Activated CD8-positive, alpha-beta T cell treated with anti-CD3 and anti-CD28 coated beads for 36 hours (primary cell): ENCODE results near the gene TGM6. TPM values are rescaled to one million over a fixed set of nuclear protein-coding genes. Genes with fewer than 3 reads are reported as not detected.

ENCODE experiments used
- ATAC-seq: fragments of 200-7000 bp; cut with Tn5 transposase; one replicate; pipeline ENCODE4 v1.10.0; 2021; ENCODE audit warnings: mild to moderate bottlenecking, moderate library complexity
- CTCF ChIA-PET: fragments of 350-600 bp; sonication (Branson Sonifier 250); formaldehyde crosslinking; loops from one replicate; lab custom pipeline; 2021; ENCODE audit warnings: antibody characterized with exemption; lab: Charles Lee
- POLR2A ChIA-PET: fragments of 350-600 bp; sonication (Branson Sonifier 250); formaldehyde crosslinking; loops from one replicate; lab custom pipeline; 2021; ENCODE audit warnings: antibody characterized with exemption; lab: Charles Lee
- DNase-seq: peaks from one replicate; pipeline ENCODE4 v3.0.0-alpha.2; 2020
- H3K27ac Mint-ChIP-seq: one replicate; pipeline ENCODE4 v1.8.0; 2021; ENCODE audit warnings: mild to moderate bottlenecking, mixed read lengths
- H3K27me3 Mint-ChIP-seq: one replicate; pipeline ENCODE4 v1.8.0; 2021; ENCODE audit warnings: mixed read lengths
- H3K36me3 Mint-ChIP-seq: one replicate; pipeline ENCODE4 v1.8.0; 2021; ENCODE audit warnings: low read depth, mixed read lengths
- H3K4me1 Mint-ChIP-seq: one replicate; pipeline ENCODE4 v1.8.0; 2021; ENCODE audit warnings: low read depth, mixed read lengths
- H3K4me3 Mint-ChIP-seq: one replicate; pipeline ENCODE4 v1.8.0; 2021; ENCODE audit warnings: mild to moderate bottlenecking, moderate library complexity, mixed read lengths
- H3K9me3 Mint-ChIP-seq: one replicate; pipeline ENCODE4 v1.8.0; 2021; ENCODE audit warnings: mixed read lengths
- CTCF ChIP-seq: fragments of 200-600 bp; IDR thresholded peaks from one replicate; pipeline ENCODE4 v1.8.0; 2022; ENCODE audit warnings: antibody characterized with exemption, mild to moderate bottlenecking
- intact Hi-C: fragments of 100-400 bp; cut with micrococcal nuclease; formaldehyde crosslinking; loops from one replicate; pipeline ENCODE4 v1.10.0; 2022
- total RNA-seq, 2 experiments: library from RNA; stranded (reverse); gene quantifications; one replicate each; pipeline ENCODE4 v1.2.3, GENCODE V29; 2021

Gene TGM6
- total RNA-seq, 2 experiments from 2014 or later = not detected

- Mint-ChIP-seq H3K4me3 (no peak overlapping the region), H3K9me3 (no peaks in the 10 kb centered on the region), H3K27me3 (no peaks in the 10 kb centered on the region), H3K36me3 (peaks cover 27% of the 10 kb centered on the region), H3K4me1 (peaks cover 12% of the 10 kb centered on the region), H3K27ac (no peak overlapping the region)
- POLR2A ChIA-PET = interaction anchor here (1.2 kb wide), 1 partner anchor 9 kb away, joined by 6 read pairs; no protein-coding TSS in a partner anchor
- TF ChIP-seq CTCF = no peak
- ATAC-seq (no peak), DNase-seq (no peak)
- intact Hi-C loops = no loop called here
- CTCF ChIA-PET = interaction anchor here (1.0 to 2.2 kb wide), 4 partner anchors 8 to 46 kb away, joined by 3 to 10 read pairs (median 6); no protein-coding TSS in a partner anchor
Measured at GRCh38 chr20:2475850-2476741, 95.4 kb downstream of the TGM6 start.

- ATAC-seq = no peak
- H3K9me3 Mint-ChIP-seq = peaks cover 1% of the 10 kb centered on the region
- CTCF ChIA-PET = interaction anchor here (1.0 to 2.2 kb wide), 7 partner anchors 9 to 170 kb away, joined by 3 to 10 read pairs (median 3); no protein-coding TSS in a partner anchor
- intact Hi-C loops = no loop called here
- no peak for DNase-seq
- peaks cover 35% of the 10 kb centered on the region for H3K36me3 Mint-ChIP-seq
- TF ChIP-seq CTCF = no peak
- peaks cover 6% of the 10 kb centered on the region for H3K4me1 Mint-ChIP-seq
- H3K4me3 Mint-ChIP-seq = no peak overlapping the region
- H3K27me3 Mint-ChIP-seq = no peaks in the 10 kb centered on the region
- POLR2A ChIA-PET = interaction anchor here (0.7 to 1.0 kb wide), 3 partner anchors 8 to 176 kb away, joined by 3 read pairs; no protein-coding TSS in a partner anchor
- H3K27ac Mint-ChIP-seq = no peak overlapping the region
Measured at GRCh38 chr20:2476742-2477615, 96.3 kb downstream of the TGM6 start.

- DNase-seq = no peak
- Mint-ChIP-seq H3K9me3 (peaks cover 1% of the 10 kb centered on the region), H3K27me3 (no peaks in the 10 kb centered on the region), H3K4me1 (no peaks in the 10 kb centered on the region), H3K27ac (no peak overlapping the region), H3K4me3 (no peak overlapping the region), H3K36me3 (peaks cover 57% of the 10 kb centered on the region)
- no peak for TF ChIP-seq CTCF
- ATAC-seq = no peak
- intact Hi-C loops = no loop called here
- ChIA-PET CTCF (interaction anchor here (1.4 to 1.6 kb wide), 2 partner anchors 42 to 273 kb away, joined by 3 to 8 read pairs; no protein-coding TSS in a partner anchor), POLR2A (no interaction called here)
Measured at GRCh38 chr20:2480381-2480780, 99.7 kb downstream of the TGM6 start.

Other genes starting within 250 kb of the TGM6 start
- not detected for gene TGM3, start 84.9 kb upstream of the TGM6 start, total RNA-seq
- gene SNRPB, start 89.9 kb downstream of the TGM6 start, total RNA-seq = 100 to 1,000 TPM; 469 to 479 TPM
- gene ZNF343, start 128.0 kb downstream of the TGM6 start, total RNA-seq = 1 to 10 TPM; 8.5 to 9.5 TPM
- gene TMC2, start 155.7 kb downstream of the TGM6 start, total RNA-seq = not detected